Measurements from ENCODE around the gene NRXN2.
A peak's percentile ranks its signal among the peaks of the same experiment; 100 is the strongest.

NRXN2 gene

GRCh38 chr11:64620381-64620971 is 102.5 kb downstream of the NRXN2 start:
- DNase-seq = no peak

DNA sequence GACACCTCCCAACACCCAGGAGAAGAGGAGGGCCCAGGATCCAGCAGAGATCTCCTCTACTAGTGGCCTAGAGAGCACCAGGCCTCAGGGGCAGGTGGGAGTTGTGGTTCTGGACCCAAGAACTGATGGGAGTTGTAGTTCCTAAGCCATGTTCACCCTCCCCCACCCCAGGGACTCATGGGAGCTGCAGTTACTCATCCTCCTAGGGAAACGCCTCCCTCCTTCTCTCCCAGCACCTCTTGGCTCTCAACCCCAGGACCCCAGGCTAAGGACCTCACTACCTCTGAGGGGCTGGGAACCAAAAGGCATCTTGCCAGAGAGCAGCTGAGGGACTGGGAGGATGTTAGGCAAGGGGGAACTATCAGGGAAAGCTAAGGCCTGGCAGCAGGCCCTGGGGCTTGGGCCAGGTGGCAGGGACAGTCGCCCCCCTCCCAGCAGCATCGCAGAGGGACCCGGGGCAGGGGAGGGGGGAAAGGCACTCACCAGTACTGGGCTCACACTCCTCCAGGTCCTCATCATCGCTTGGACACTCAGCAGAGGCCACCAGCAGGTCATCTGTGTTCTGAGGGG is 103.1 kb downstream of the NRXN2 start:
- DNase-seq = peak; percentile 67

DNA sequence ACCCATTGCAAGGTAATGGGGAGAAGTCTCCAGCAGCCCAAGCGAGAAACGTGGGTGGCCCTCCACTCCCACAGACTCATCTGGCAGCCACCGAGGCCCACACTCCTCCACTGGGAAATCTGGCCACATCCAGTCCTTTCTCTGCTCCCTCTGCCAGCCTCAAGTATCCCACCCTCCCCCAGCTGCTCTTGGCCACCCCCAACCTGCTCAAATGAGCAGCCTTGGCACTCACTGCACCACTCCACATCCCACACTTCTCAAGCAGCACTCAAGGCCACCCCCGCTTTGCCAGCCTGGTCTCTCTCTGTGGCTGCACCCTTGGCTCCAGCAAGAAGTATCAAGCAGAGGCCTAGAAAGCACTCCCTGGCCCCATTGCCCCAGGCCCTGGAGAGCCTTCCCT is 103.8 kb downstream of the NRXN2 start:
- DNase-seq = no peak

GRCh38 chr11:64616817-64617216 is 106.2 kb downstream of the NRXN2 start:
- no peak for DNase-seq

- no peak for DNase-seq
Measured at GRCh38 chr11:64614917-64615316, 108.1 kb downstream of the NRXN2 start.

GRCh38 chr11:64613648-64614047 is 109.3 kb downstream of the NRXN2 start:
- no peak for DNase-seq

GRCh38 chr11:64611869-64612646 is 110.9 kb downstream of the NRXN2 start:
- no peak for DNase-seq

- DNase-seq = no peak
Measured at GRCh38 chr11:64611176-64611575, 111.8 kb downstream of the NRXN2 start.

DNA sequence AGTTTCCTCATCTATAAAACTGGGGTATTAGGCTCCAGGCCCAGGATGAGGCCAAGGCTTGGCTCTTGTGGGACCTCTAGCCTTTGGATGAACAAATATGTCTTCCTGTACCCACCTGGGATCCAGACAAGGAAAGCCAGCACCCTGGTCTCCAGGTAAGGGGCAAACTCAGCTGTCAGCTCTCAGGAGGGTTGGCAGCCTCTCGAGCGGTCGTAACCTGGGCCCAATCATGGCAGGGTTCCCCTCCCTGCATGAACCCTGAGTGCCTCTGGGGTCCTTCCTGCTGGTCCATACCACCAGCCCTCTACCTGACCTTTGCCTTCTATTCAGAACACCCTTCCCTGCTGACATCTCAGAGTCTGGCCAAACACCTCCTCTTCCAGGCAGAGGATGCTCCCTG is 112.4 kb downstream of the NRXN2 start:
- no peak for DNase-seq

DNA sequence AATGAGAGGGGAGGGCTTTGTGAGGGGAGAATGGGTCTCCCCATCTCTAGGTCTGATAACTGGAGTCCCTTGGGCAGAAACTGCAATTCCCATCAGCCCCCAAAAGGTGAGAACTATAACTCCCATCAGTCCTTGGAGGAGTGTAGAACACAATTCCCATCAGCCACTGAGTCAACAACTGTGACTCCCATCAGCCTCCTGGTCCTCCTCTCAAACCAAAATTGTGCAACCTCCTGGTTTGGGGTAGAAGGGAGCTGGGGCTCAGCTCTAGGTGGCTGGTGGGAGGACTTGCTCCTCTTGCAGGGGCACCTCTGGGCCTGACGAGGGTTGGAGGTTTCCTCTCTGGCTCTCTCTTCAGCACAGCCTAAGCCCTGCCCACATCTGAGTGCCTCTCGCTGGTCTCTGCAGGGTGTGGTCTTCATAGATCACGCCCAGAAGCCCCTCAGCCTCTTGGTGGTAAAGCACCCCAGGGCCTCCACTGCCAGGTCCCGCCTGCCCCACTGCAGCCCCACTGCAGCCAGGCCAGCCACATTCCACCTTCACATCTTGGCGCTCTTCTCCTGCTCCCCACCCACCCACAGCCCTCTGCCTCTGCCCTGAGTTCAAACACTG is 113.5 kb downstream of the NRXN2 start:
- no peak for DNase-seq

DNA sequence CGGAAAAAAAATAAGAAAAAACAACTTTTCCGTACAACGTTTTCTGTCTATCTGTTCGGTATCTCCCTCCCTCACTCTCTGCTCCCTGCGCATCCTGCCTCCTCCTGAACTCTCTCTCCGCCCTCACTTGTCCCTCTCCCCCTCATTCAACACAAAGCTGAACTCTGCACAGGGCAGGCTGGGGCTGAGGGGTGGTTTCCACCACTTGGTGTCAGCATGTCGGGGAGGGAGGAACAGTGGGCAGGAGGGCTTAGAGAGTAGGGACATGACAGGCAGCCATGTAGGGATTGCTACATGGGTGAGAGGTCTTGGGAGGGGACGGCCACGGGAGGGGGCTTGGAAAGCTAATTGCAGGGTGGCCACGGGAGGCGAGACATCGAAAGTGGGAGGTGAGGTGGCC is 114.4 kb downstream of the NRXN2 start:
- no peak for DNase-seq

DNA sequence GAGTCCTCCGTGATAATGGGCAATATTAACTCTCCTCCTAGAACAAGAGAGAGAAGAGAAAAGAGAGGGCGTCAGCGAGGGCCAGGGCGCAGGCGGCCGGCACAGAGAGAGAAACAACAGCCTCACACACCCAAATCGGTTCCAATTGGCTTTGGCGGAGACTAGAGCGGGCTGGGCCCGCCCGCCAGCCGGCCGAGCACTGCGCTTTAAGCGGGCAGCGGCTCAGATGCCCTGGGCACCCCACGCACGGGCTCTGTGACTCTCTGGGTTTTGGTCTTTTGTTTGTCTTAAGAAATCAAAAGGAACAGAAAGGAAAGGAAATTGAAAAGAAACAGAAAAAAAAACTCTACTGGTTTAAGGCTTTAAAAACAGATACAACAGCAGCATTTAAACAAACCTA is 115.0 kb downstream of the NRXN2 start:
- DNase-seq = no peak

- DNase-seq = no peak
Measured at GRCh38 chr11:64607381-64607985, 115.5 kb downstream of the NRXN2 start.

DNA sequence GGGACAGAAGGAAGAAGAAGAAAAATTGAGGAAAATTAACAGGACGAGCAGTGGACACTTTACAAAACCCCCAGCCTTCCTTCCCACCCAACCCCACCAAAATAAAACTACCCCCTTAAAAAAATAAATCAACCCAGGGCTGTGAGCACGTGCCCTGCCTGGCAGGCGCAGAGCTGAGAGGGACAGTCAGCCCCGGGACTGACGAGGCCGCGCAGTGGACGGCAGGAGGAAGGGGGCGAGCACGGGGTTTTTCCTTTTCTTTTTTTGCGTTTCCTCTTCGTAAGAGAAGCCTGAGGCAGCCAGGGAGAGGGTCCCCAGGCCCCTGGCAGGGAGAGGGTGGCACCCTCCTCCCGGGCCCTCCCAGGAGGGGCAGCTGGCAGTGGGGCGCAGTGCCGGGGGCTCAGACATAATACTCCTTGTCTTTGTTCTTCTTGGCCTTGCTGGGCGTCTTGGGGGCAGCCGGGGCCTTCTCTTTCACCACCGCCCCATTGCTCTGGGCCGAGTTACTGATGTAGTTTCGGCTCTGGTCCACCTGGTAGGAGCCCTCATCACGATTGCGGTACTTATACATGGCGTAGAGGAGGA is 116.1 kb downstream of the NRXN2 start:
- DNase-seq = no peak

- DNase-seq = no peak
Measured at GRCh38 chr11:64605656-64606585, 117.1 kb downstream of the NRXN2 start.

DNA sequence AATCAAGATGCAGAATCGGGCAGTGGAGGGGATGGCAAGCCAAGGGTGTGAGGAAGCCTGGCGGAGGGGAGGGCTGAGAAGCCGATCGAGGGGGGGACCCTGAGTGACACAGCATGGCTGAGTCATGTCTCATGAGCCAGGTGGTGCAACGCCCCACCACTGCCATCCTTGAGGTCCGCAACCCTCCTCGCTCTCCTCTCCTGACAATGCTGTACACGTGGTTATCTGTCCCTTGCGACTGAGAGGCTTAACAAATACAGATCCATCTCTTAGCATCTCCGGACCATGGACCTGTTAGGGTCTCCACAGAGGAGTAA is 117.8 kb downstream of the NRXN2 start:
- DNase-seq = no peak

- no peak for DNase-seq
Measured at GRCh38 chr11:64604458-64605243, 118.3 kb downstream of the NRXN2 start.

- DNase-seq = no peak
Measured at GRCh38 chr11:64603411-64604110, 119.4 kb downstream of the NRXN2 start.

GRCh38 chr11:64602466-64603070 is 120.4 kb downstream of the NRXN2 start:
- DNase-seq = no peak
